Fibroblast of villous mesenchyme (primary cell): ENCODE results near the gene MYLK3. TPM values are rescaled to one million over a fixed set of nuclear protein-coding genes. Genes with fewer than 3 reads are reported as not detected.

Source experiments
- DNase-seq: peaks from one replicate; pipeline ENCODE4 v3.0.0-alpha.2; 2010; ENCODE audit warnings: low read depth
- H3K4me3 ChIP-seq: 2 replicates; pipeline ENCODE4 v1.5.1; 2011; ENCODE audit warnings: low read depth, mild to moderate bottlenecking, low read length
- CTCF ChIP-seq: IDR thresholded peaks from 2 replicates; pipeline ENCODE4 v1.5.1; 2012; ENCODE audit warnings: low read depth, mild to moderate bottlenecking, low read length; ENCODE audit not compliant: insufficient read depth
- total RNA-seq: library from RNA; depleted of rRNA; stranded (reverse); fragments of >200 nt; gene quantifications from 2 replicates; pipeline ENCODE4 v1.2.3, GENCODE V29; 2012

The MYLK3 gene
- total RNA-seq, 1 donor = under 0.01 TPM

DNA sequence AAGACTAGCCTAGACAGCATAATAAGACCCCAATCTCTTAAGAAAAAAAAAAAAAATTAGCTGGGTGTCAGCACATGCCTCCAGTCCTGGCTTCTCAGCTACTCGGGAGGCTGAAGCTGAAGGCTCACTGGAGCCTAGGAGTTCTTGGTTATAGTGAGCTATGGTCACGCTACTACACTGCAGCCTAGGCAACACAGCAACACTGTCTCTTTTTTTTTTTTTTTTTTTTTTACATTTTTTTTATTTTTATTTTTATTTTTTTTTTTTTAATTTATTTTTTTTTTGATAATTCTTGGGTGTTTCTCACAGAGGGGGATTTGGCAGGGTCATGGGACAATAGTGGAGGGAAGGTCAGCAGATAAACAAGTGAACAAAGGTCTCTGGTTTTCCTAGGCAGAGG is 54.5 kb downstream of the MYLK3 start:
- no peak for DNase-seq
- TF ChIP-seq CTCF = no peak
- no peak overlapping the region for H3K4me3 ChIP-seq

- H3K4me3 ChIP-seq = no peak overlapping the region
- TF ChIP-seq CTCF = no peak
- DNase-seq = peak; percentile 57
Measured at GRCh38 chr16:46691726-46692125, 56.4 kb downstream of the MYLK3 start.

GRCh38 chr16:46690281-46691178 is 57.6 kb downstream of the MYLK3 start:
- no peak for TF ChIP-seq CTCF
- peak; percentile 69 for DNase-seq
- peak overlapping the region; percentile 93 for H3K4me3 ChIP-seq

- peak within 1 kb of the TSS; percentile 93 for H3K4me3 ChIP-seq
- peak; percentile 59 for TF ChIP-seq CTCF
- DNase-seq = peak; percentile 97
Measured at GRCh38 chr16:46689365-46690280, 58.5 kb downstream of the MYLK3 start, which contains the start of gene ORC6. Gene ORC6 (plus strand): TSS chr16:46689659. CDS start chr16:46689706, 47 bp downstream.

DNA sequence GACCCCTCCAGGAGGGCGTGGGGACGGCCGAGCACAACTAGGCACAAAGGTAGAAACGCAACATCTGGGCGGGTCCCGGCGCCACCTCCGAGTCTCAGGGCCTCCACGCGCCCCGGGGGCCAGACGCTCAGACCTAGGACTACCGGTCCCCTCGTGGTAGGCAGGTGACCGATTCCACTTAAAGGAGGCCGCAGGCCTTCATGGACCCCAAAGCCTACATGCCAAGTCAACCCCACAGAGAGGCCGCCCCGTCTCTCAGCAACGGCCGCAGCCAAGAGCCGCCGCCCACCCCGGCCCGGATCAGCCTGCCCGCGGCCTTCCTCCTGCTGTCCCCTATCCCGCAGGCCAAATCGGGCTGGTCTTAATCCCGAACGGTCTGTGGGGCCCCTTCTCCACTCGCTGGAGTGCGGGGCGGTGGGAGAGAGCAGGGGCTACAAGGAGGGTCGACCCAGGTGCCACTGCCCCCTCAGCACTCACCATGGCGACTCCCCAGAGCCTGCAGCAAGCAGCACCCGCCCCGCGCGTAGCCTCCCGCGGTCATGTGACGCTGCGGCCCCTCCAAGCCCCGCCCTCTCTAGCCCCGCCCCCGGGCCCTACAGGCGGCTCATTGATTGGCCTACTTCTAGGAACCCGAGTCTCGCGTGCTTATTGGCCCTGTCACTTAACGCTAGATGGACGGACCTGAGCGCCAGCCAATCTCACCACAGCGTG is 59.3 kb downstream of the MYLK3 start, which contains the start of gene VPS35:
Gene VPS35, minus strand, starts transcription at position 525 of the 711 bp plus-strand sequence. Its CDS starts 45 bp downstream, at position 480.
- H3K4me3 ChIP-seq = peak within 1 kb of the TSS; percentile 93
- peak; percentile 99 for DNase-seq
- TF ChIP-seq CTCF = peak; percentile 35

- TF ChIP-seq CTCF = no peak
- peak; percentile 47 for DNase-seq
Measured at GRCh38 chr16:46688101-46688653, 60.0 kb downstream of the MYLK3 start.

More at GRCh38 chr16:46688101-46688653, 60.0 kb downstream of the MYLK3 start:
- H3K4me3 ChIP-seq = peak overlapping the region; percentile 93
